Neural cell (in vitro differentiated cells): Measurements from ENCODE around the gene KRT6C.

Experiments used
- CTCF ChIP-seq: fragments of 450-650 bp; IDR thresholded peaks from 2 replicates; pipeline ENCODE4 v1.5.1; 2014; ENCODE audit warnings: antibody characterized with exemption, mild to moderate bottlenecking, moderate library complexity; ENCODE audit not compliant: poor library complexity, severe bottlenecking
- EP300 ChIP-seq: fragments of 450-650 bp; conservative IDR thresholded peaks from 2 replicates; pipeline ENCODE4 v1.6.1; 2014; ENCODE audit warnings: antibody characterized with exemption, mild to moderate bottlenecking, moderate library complexity; ENCODE audit not compliant: poor library complexity, severe bottlenecking
- MXI1 ChIP-seq: fragments of 450-650 bp; conservative IDR thresholded peaks from 2 replicates; pipeline ENCODE4 v1.6.1; 2014; ENCODE audit warnings: antibody characterized with exemption, mild to moderate bottlenecking; ENCODE audit not compliant: poor library complexity, severe bottlenecking
- RAD21 ChIP-seq: fragments of 450-650 bp; conservative IDR thresholded peaks from 2 replicates; pipeline ENCODE4 v1.6.1; 2014; ENCODE audit warnings: antibody characterized with exemption, mild to moderate bottlenecking, moderate library complexity
- REST ChIP-seq: IDR thresholded peaks from 2 replicates; pipeline ENCODE4 v1.6.1; 2012; ENCODE audit warnings: borderline replicate concordance

- TF ChIP-seq REST (no peak), EP300 (no peak), MXI1 (no peak), CTCF (no peak), RAD21 (no peak)
Observed at GRCh38 chr12:52461693-52462092, 11.9 kb downstream of the KRT6C start.
